ENCODE measurements around the gene RGS19. TPM values are rescaled to one million over a fixed set of nuclear protein-coding genes. Genes with fewer than 3 reads are reported as not detected.

The RGS19 gene
- total RNA-seq, 1 experiment from 2014 or later = 16.4 TPM

DNA sequence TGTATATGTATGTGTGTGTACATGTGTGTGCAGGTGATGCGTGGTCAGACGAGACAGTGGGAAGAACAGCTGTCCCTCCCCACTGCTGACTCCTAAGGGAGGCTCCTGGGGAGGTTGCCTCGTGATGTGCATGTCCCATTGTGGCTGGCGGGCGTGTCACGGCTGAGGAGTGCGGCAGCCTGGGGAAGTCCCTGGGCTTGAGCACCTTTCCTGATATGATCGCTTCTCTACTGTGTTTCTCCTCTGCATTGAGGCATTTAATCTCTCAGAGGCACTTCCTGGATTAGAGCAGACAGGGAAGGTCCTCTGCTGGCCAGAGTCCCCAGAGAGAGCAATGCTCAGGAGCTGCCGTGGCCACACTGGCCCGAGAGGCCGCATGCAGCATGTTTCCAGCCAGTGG, 16.6 kb upstream of the RGS19 start:
- CTCF ChIA-PET = interaction anchor here (1.1 kb wide), 1 partner anchor 24 kb away, joined by 3 read pairs; no protein-coding TSS in a partner anchor
- H3K4me1 ChIP-seq (ENCODE audit: insufficient read depth, low read length, poor library complexity, severe bottlenecking) = no peaks in the 10 kb centered on the region
- no TSS peak for BruUV-seq (replicated peaks)
- no peaks in the 10 kb centered on the region for H3K36me3 ChIP-seq (ENCODE audit: insufficient read depth, low read length, poor library complexity, severe bottlenecking)
- DNase-seq (ENCODE audit: low spot score) = no peak
- no peak overlapping the region for H3K27ac ChIP-seq (ENCODE audit: low read depth, low read length, poor library complexity, severe bottlenecking)
- intact Hi-C loops (cut with micrococcal nuclease; ENCODE audit: unreplicated experiment) = no loop called here
- peaks cover 2% of the 10 kb centered on the region for H3K27me3 ChIP-seq (replicated peaks; ENCODE audit: insufficient read depth, low read depth, low read length, poor library complexity)
- no peak overlapping the region for H3K4me3 ChIP-seq (ENCODE audit: low read depth, low read length, poor library complexity, severe bottlenecking)
- no peaks in the 10 kb centered on the region for H3K9me3 ChIP-seq (ENCODE audit: low read depth, low read length, poor library complexity, severe bottlenecking)
- TF ChIP-seq, protein P1, sequence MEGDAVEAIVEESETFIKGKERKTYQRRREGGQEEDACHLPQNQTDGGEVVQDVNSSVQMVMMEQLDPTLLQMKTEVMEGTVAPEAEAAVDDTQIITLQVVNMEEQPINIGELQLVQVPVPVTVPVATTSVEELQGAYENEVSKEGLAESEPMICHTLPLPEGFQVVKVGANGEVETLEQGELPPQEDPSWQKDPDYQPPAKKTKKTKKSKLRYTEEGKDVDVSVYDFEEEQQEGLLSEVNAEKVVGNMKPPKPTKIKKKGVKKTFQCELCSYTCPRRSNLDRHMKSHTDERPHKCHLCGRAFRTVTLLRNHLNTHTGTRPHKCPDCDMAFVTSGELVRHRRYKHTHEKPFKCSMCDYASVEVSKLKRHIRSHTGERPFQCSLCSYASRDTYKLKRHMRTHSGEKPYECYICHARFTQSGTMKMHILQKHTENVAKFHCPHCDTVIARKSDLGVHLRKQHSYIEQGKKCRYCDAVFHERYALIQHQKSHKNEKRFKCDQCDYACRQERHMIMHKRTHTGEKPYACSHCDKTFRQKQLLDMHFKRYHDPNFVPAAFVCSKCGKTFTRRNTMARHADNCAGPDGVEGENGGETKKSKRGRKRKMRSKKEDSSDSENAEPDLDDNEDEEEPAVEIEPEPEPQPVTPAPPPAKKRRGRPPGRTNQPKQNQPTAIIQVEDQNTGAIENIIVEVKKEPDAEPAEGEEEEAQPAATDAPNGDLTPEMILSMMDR (conservative IDR thresholded peaks at IDR 0.05; ENCODE audit: low read depth, low read length) = no peak
- no peak for TF ChIP-seq EZH2 (IDR thresholded peaks at IDR 0.05; ENCODE audit: borderline replicate concordance, low read depth, low read length, poor library complexity, severe bottlenecking)
- POLR2A ChIA-PET (ENCODE audit: low non-redundant PET) = no interaction called here

DNA sequence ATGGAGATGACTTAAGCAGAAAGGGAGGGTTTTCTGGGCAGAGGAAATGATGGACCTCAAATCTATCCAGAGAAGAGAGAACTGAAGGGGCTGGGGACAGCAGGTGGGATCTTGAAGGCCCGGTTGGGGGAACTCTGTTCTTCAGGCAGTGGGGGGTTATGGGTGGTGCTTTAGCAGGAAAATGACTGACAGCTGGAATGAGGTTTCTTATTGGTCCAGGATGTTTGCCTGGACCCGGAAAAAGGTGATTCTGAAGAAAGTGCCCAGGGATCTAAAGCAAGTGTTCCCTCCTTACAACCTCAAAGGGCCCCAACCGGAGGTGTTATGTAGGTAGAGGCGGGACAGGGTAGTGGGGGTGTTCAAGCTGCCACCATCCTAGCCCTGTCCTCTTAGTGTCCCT, 16.1 kb upstream of the RGS19 start:
- no peaks in the 10 kb centered on the region for H3K9me3 ChIP-seq (ENCODE audit: low read depth, low read length, poor library complexity, severe bottlenecking)
- no TSS peak for BruUV-seq (replicated peaks)
- DNase-seq (ENCODE audit: low spot score) = no peak
- intact Hi-C loops (cut with micrococcal nuclease; ENCODE audit: unreplicated experiment) = no loop called here
- no peak overlapping the region for H3K27ac ChIP-seq (ENCODE audit: low read depth, low read length, poor library complexity, severe bottlenecking)
- H3K4me3 ChIP-seq (ENCODE audit: low read depth, low read length, poor library complexity, severe bottlenecking) = no peak overlapping the region
- TF ChIP-seq, protein P1 (conservative IDR thresholded peaks at IDR 0.05; ENCODE audit: low read depth, low read length) = no peak
- no peak for TF ChIP-seq EZH2 (IDR thresholded peaks at IDR 0.05; ENCODE audit: borderline replicate concordance, low read depth, low read length, poor library complexity, severe bottlenecking)
- no peaks in the 10 kb centered on the region for H3K36me3 ChIP-seq (ENCODE audit: insufficient read depth, low read length, poor library complexity, severe bottlenecking)
- ChIA-PET POLR2A (ENCODE audit: low non-redundant PET) (no interaction called here), CTCF (no interaction called here)
- H3K27me3 ChIP-seq (replicated peaks; ENCODE audit: insufficient read depth, low read depth, low read length, poor library complexity) = no peaks in the 10 kb centered on the region
- no peaks in the 10 kb centered on the region for H3K4me1 ChIP-seq (ENCODE audit: insufficient read depth, low read length, poor library complexity, severe bottlenecking)

DNA sequence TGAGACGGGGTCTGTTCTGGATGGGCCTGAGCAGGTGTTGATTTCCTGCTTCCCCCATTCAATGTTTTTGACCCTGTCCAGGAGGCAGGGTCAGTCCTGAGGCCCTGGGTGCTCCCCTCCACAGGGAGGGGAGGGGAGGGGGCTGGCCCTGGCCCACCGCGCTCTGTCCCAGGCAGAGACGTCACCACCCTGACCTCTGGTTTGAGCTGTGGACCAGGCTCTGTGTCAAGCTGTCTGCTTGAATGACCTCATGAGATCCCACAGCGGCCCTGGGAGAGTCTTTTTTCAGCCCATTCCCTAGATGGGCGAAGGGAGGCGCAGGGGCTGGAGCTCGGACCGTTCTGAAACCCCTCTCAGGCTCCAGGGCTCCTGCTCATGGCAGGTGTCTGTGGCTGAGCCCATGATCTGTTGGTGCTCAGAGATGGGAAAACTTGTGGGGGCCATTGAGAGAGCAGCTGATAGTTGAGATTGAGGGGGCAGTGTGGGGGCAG, 13.7 kb upstream of the RGS19 start:
- Histone ChIP-seq H3K27ac (ENCODE audit: low read depth, low read length, poor library complexity, severe bottlenecking) (no peak overlapping the region), H3K9me3 (ENCODE audit: low read depth, low read length, poor library complexity, severe bottlenecking) (no peaks in the 10 kb centered on the region), H3K4me1 (ENCODE audit: insufficient read depth, low read length, poor library complexity, severe bottlenecking) (no peaks in the 10 kb centered on the region), H3K27me3 (replicated peaks; ENCODE audit: insufficient read depth, low read depth, low read length, poor library complexity) (no peaks in the 10 kb centered on the region), H3K4me3 (ENCODE audit: low read depth, low read length, poor library complexity, severe bottlenecking) (no peak overlapping the region), H3K36me3 (ENCODE audit: insufficient read depth, low read length, poor library complexity, severe bottlenecking) (no peaks in the 10 kb centered on the region)
- ChIA-PET POLR2A (ENCODE audit: low non-redundant PET) (no interaction called here), CTCF (no interaction called here)
- intact Hi-C loops (cut with micrococcal nuclease; ENCODE audit: unreplicated experiment) = no loop called here
- no TSS peak for BruUV-seq (replicated peaks)
- DNase-seq (ENCODE audit: low spot score) = no peak
- no peak for TF ChIP-seq EZH2 (IDR thresholded peaks at IDR 0.05; ENCODE audit: borderline replicate concordance, low read depth, low read length, poor library complexity, severe bottlenecking)
- TF ChIP-seq, protein P1 (conservative IDR thresholded peaks at IDR 0.05; ENCODE audit: low read depth, low read length) = no peak
